Endothelial cell of umbilical vein (primary cell): Measurements from ENCODE around the gene PLOD2. TPM values are rescaled to one million over a fixed set of nuclear protein-coding genes. Genes with fewer than 3 reads are reported as not detected.

Experiments used
- BruUV-seq: library from RNA; stranded (reverse); fragments of 400-500 nt; replicated peaks from 2 replicates; lab custom pipeline; 2021; lab: Mats Ljungman, UMichigan
- CTCF ChIA-PET: fragments of 300-600, 350-600 bp; sonication (Branson Sonifier 250); formaldehyde crosslinking; loops from one replicate; lab custom pipeline; 2021; ENCODE audit warnings: antibody characterized with exemption, inconsistent platforms; lab: Charles Lee
- POLR2A ChIA-PET: fragments of 300-600, 350-600 bp; sonication (Branson Sonifier 250); formaldehyde crosslinking; loops from one replicate; lab custom pipeline; 2021; ENCODE audit warnings: antibody characterized with exemption, inconsistent platforms; lab: Charles Lee
- DNase-seq: peaks from one replicate; pipeline ENCODE4 v3.0.0-alpha.2; 2011; ENCODE audit warnings: low read depth, low spot score
- FAIRE-seq: peaks from 2 replicates; lab custom pipeline; 2011; peaks lifted over from hg19 to GRCh38; lab: Jason Lieb, UNC
- H2AFZ ChIP-seq: 2 replicates; pipeline ENCODE4 v1.6.0; 2012; ENCODE audit warnings: low read depth, low read length, control low read depth, inconsistent platforms
- H3K27ac ChIP-seq: 2 replicates; pipeline ENCODE4 v1.5.1; 2011; ENCODE audit warnings: low read depth, mild to moderate bottlenecking, control low read depth, low read length, moderate library complexity; ENCODE audit not compliant: insufficient read depth
- H3K27me3 ChIP-seq, 2 experiments: 2 replicates each; pipeline versions ENCODE4 v1.6.0 to v1.6.1; 2011; ENCODE audit warnings: low read length in 2 of 2, mixed read lengths in 1 of 2; ENCODE audit not compliant: control insufficient read depth in 2 of 2, insufficient read depth in 2 of 2
- H3K36me3 ChIP-seq, 2 experiments: 2 replicates in 1 of 2; 3 replicates in 1 of 2; pipeline ENCODE4 v1.5.1; 2011; ENCODE audit warnings: low read length in 2 of 2, mild to moderate bottlenecking in 1 of 2, moderate library complexity in 1 of 2; ENCODE audit not compliant: control insufficient read depth in 2 of 2, insufficient read depth in 2 of 2; ENCODE audit errors: extremely low read depth in 1 of 2
- H3K4me1 ChIP-seq: 3 replicates; pipeline ENCODE4 v1.5.1; 2011; ENCODE audit warnings: mild to moderate bottlenecking, low read length; ENCODE audit not compliant: control insufficient read depth, insufficient read depth; ENCODE audit errors: extremely low read depth
- H3K4me2 ChIP-seq: 2 replicates; pipeline ENCODE4 v1.6.1; 2011; ENCODE audit warnings: low read length, control low read depth, mixed read lengths; ENCODE audit not compliant: insufficient read depth
- H3K4me3 ChIP-seq, 3 experiments: fragments of 200-600 bp in 1 of 3; sonication (generic), shearing (Covaris generic) in 1 of 3; replicated peaks in 1 of 3; 2 replicates each; pipeline ENCODE4 v1.5.1; 2011 to 2016; ENCODE audit warnings: control low read depth in 3 of 3, low read length in 3 of 3, mild to moderate bottlenecking in 2 of 3, inconsistent platforms in 1 of 3, low read depth in 1 of 3, moderate library complexity in 1 of 3; ENCODE audit not compliant: insufficient read depth in 1 of 3
- H3K79me2 ChIP-seq: 2 replicates; pipeline ENCODE4 v1.6.0; 2012; ENCODE audit warnings: low read length, inconsistent platforms; ENCODE audit not compliant: control insufficient read depth, insufficient read depth
- H3K9ac ChIP-seq: replicated peaks from 2 replicates; pipeline ENCODE3; 2011; ENCODE audit warnings: low read length, control low read depth; ENCODE audit not compliant: insufficient read depth; ENCODE audit errors: extremely low read depth
- H3K9me1 ChIP-seq: replicated peaks from 3 replicates; pipeline ENCODE4 v1.6.0; 2011; ENCODE audit warnings: mild to moderate bottlenecking, low read length; ENCODE audit not compliant: control insufficient read depth, insufficient read depth; ENCODE audit errors: extremely low read depth
- H3K9me3 ChIP-seq: replicated peaks from 2 replicates; pipeline ENCODE4 v1.5.1; 2012; ENCODE audit warnings: low read length, inconsistent platforms; ENCODE audit not compliant: control insufficient read depth, insufficient read depth
- H4K20me1 ChIP-seq: replicated peaks from 2 replicates; pipeline ENCODE3; 2011; ENCODE audit warnings: mild to moderate bottlenecking, low read length; ENCODE audit not compliant: control insufficient read depth, insufficient read depth; ENCODE audit errors: extremely low read depth
- EZH2 ChIP-seq: IDR thresholded peaks from 2 replicates; pipeline ENCODE4 v1.6.1; 2012; ENCODE audit warnings: borderline replicate concordance, low read depth, mild to moderate bottlenecking, moderate library complexity, low read length, inconsistent platforms; ENCODE audit not compliant: severe bottlenecking
- FOS ChIP-seq: IDR thresholded peaks from 2 replicates; pipeline ENCODE4 v1.6.1; 2011; ENCODE audit warnings: mild to moderate bottlenecking, low read length, moderate library complexity, borderline replicate concordance; ENCODE audit not compliant: insufficient read depth
- GATA2 ChIP-seq: IDR thresholded peaks from 2 replicates; pipeline ENCODE4 v1.7.0; 2011; ENCODE audit warnings: low read depth, mild to moderate bottlenecking, moderate library complexity, mixed read lengths, low read length; ENCODE audit not compliant: insufficient read length, insufficient read depth
- JUN ChIP-seq: IDR thresholded peaks from 2 replicates; pipeline ENCODE4 v1.6.1; 2011; ENCODE audit warnings: borderline replicate concordance, low read depth; ENCODE audit not compliant: insufficient read length, insufficient read depth
- MYC ChIP-seq: IDR thresholded peaks from one replicate; pipeline ENCODE4 v1.6.1; 2011; ENCODE audit warnings: mild to moderate bottlenecking, low read depth, low read length
- POLR2A ChIP-seq: IDR thresholded peaks from 2 replicates; pipeline ENCODE4 v1.6.1; 2012; ENCODE audit warnings: low read depth, mild to moderate bottlenecking, control low read depth, low read length
- POLR2AphosphoS5 ChIP-seq: IDR thresholded peaks from 2 replicates; pipeline ENCODE4 v1.6.1; 2012; ENCODE audit warnings: low read depth, mild to moderate bottlenecking, control low read depth, low read length, moderate library complexity; ENCODE audit not compliant: insufficient read depth
- dilution Hi-C: fragments of 300-500 bp; cut with MboI; formaldehyde crosslinking; loops from one replicate; pipeline ENCODE4 v1.15.0; 2019; ENCODE audit warnings: low sequenced_read_pairs; ENCODE audit not compliant: extremely low pct_ligation_motif_present
- intact Hi-C: fragments of 100-400 bp; cut with micrococcal nuclease; formaldehyde crosslinking; loops from one replicate; pipeline ENCODE4 v1.10.0; 2022
- polyA plus RNA-seq, 4 experiments: library from polyadenylated mRNA; depleted of rRNA in 3 of 4; stranded (reverse) in 3 of 4; unstranded in 1 of 4; fragments of >200 nt; gene quantifications; 2 replicates each; pipeline versions ENCODE4 v1.2.1 to v1.2.3, GENCODE V29; 2011 to 2012; ENCODE audit warnings: missing spikeins in 1 of 4
- total RNA-seq: library from RNA; stranded (reverse); gene quantifications from 2 replicates; pipeline ENCODE4 v1.2.3, GENCODE V29; 2021
- TF ChIP-seq, protein P1 (sequence below): IDR thresholded peaks from 2 replicates; pipeline ENCODE4 v1.6.1; 2011; ENCODE audit not compliant: insufficient read depth, insufficient read length
- TF ChIP-seq, protein P2 (sequence below), 2 donors: IDR thresholded peaks; 1 replicate in 1 of 2; 2 replicates in 1 of 2; pipeline ENCODE4 v1.5.1; 2011; ENCODE audit warnings: low read length in 2 of 2, mild to moderate bottlenecking in 2 of 2, moderate library complexity in 2 of 2, control low read depth in 1 of 2, inconsistent platforms in 1 of 2, low read depth in 1 of 2; ENCODE audit not compliant: insufficient read depth in 1 of 2; ENCODE audit errors: extremely low read depth in 1 of 2

PLOD2 gene
- total and polyA plus RNA-seq, 2 donors (not counting 3 experiments of a cell fraction or from before 2014, with no cell fraction given), result 36.1 to 193 TPM

DNA sequence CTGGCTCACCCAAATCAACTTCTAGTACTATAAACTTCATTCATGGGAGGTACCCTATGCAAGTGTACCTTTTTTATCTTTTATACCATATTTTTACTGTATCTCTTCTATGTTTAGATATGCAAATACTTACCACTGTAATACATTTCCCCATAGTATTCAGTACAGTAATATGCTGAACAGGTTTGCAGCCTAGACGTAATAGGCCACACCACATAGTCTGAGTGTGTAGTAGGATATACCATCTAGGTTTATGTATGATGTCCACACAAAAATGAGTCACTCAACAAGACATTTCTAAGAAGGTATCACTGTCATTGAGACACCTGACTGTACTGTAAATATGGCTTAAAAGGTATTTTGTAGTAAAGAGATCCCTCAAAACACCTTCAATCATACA, 124.7 kb downstream of the PLOD2 start:
- Histone ChIP-seq H3K27me3 (no peaks in the 10 kb centered on the region), H3K9me1 (no peaks in the 10 kb centered on the region), H3K9ac (no peak overlapping the region), H3K9me3 (no peaks in the 10 kb centered on the region), H3K36me3 (no peaks in the 10 kb centered on the region), H3K4me3 (no peak overlapping the region), H2AFZ (no peak overlapping the region), H3K4me2 (no peak overlapping the region), H4K20me1 (no peaks in the 10 kb centered on the region), H3K4me1 (no peaks in the 10 kb centered on the region), H3K27ac (no peak overlapping the region), H3K79me2 (no peaks in the 10 kb centered on the region)
- TF ChIP-seq JUN (no peak), MYC (no peak), POLR2A (no peak), EZH2 (no peak), FOS (no peak), GATA2 (no peak), POLR2AphosphoS5 (no peak)
- TF ChIP-seq, protein P1, sequence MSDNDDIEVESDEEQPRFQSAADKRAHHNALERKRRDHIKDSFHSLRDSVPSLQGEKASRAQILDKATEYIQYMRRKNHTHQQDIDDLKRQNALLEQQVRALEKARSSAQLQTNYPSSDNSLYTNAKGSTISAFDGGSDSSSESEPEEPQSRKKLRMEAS, result no peak
- TF ChIP-seq, protein P2, sequence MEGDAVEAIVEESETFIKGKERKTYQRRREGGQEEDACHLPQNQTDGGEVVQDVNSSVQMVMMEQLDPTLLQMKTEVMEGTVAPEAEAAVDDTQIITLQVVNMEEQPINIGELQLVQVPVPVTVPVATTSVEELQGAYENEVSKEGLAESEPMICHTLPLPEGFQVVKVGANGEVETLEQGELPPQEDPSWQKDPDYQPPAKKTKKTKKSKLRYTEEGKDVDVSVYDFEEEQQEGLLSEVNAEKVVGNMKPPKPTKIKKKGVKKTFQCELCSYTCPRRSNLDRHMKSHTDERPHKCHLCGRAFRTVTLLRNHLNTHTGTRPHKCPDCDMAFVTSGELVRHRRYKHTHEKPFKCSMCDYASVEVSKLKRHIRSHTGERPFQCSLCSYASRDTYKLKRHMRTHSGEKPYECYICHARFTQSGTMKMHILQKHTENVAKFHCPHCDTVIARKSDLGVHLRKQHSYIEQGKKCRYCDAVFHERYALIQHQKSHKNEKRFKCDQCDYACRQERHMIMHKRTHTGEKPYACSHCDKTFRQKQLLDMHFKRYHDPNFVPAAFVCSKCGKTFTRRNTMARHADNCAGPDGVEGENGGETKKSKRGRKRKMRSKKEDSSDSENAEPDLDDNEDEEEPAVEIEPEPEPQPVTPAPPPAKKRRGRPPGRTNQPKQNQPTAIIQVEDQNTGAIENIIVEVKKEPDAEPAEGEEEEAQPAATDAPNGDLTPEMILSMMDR (IDR thresholded peaks at IDR 0.05; ENCODE audit: extremely low read depth in 1 of 2, insufficient read depth in 1 of 2, low read depth in 1 of 2, low read length in 2 of 2), result no peak
- dilution Hi-C loops, result no loop called here
- ChIA-PET POLR2A (no interaction called here), CTCF (no interaction called here)
- intact Hi-C loops, result no loop called here
- no TSS peak for BruUV-seq
- FAIRE-seq (no peak), DNase-seq (no peak)
